NCI-H128 (cell line): ENCODE data around the gene RBM20.
"Not testable (repeated sequence)": the region's sequence is repeated elsewhere in the genome, so short reads cannot be mapped to it uniquely, and the experiment has no call there.

Source experiments
- DNase-seq: peaks from one replicate; lab custom pipeline; 2025; ENCODE audit not compliant: unreplicated experiment; lab: John Stamatoyannopoulos, UW

The RBM20 gene

GRCh38 chr10:110643653-110644597, at the start of gene RBM20:
Gene RBM20 (plus strand): TSS chr10:110644336. CDS start chr10:110644455, 119 bp downstream.
- DNase-seq, result no peak

GRCh38 chr10:110597476-110597875, 46.7 kb upstream of the RBM20 start:
- DNase-seq, result no peak

- no peak for DNase-seq
These were observed 43.5 kb upstream of the RBM20 start for GRCh38 chr10:110600487-110601101.

GRCh38 chr10:110601581-110601980, 42.6 kb upstream of the RBM20 start:
- no peak for DNase-seq

GRCh38 chr10:110608087-110608486, 36.0 kb upstream of the RBM20 start:
- no peak for DNase-seq

- no peak for DNase-seq
These were observed 34.5 kb upstream of the RBM20 start for GRCh38 chr10:110609605-110610004.

- no peak for DNase-seq
These were observed 33.8 kb upstream of the RBM20 start for GRCh38 chr10:110610308-110610774.

GRCh38 chr10:110610781-110611180, 33.4 kb upstream of the RBM20 start:
- not testable (repeated sequence) for DNase-seq

GRCh38 chr10:110612087-110612486, 32.0 kb upstream of the RBM20 start:
- no peak for DNase-seq

GRCh38 chr10:110612629-110613028, 31.5 kb upstream of the RBM20 start:
- DNase-seq, result no peak

GRCh38 chr10:110613341-110613995, 30.7 kb upstream of the RBM20 start:
- no peak for DNase-seq

- DNase-seq, result no peak
These were observed 30.1 kb upstream of the RBM20 start for GRCh38 chr10:110613996-110614495.

GRCh38 chr10:110615057-110615747, 28.9 kb upstream of the RBM20 start:
- DNase-seq, result no peak

GRCh38 chr10:110616493-110617033, 27.6 kb upstream of the RBM20 start:
- DNase-seq, result no peak

GRCh38 chr10:110617425-110618229, 26.5 kb upstream of the RBM20 start:
- DNase-seq, result no peak

- DNase-seq, result no peak
These were observed 25.9 kb upstream of the RBM20 start for GRCh38 chr10:110618230-110618610.

- DNase-seq, result no peak
These were observed 24.4 kb upstream of the RBM20 start for GRCh38 chr10:110619514-110620397.

GRCh38 chr10:110620398-110620719, 23.8 kb upstream of the RBM20 start:
- no peak for DNase-seq

GRCh38 chr10:110623316-110623715, 20.8 kb upstream of the RBM20 start:
- not testable (repeated sequence) for DNase-seq
